ENCODE results near the gene ZNF799.
A peak's percentile ranks its signal among the peaks of the same experiment; 100 is the strongest.
"Not testable (repeated sequence)": the region's sequence is repeated elsewhere in the genome, so short reads cannot be mapped to it uniquely, and the experiment has no call there.

Gene ZNF799

DNA sequence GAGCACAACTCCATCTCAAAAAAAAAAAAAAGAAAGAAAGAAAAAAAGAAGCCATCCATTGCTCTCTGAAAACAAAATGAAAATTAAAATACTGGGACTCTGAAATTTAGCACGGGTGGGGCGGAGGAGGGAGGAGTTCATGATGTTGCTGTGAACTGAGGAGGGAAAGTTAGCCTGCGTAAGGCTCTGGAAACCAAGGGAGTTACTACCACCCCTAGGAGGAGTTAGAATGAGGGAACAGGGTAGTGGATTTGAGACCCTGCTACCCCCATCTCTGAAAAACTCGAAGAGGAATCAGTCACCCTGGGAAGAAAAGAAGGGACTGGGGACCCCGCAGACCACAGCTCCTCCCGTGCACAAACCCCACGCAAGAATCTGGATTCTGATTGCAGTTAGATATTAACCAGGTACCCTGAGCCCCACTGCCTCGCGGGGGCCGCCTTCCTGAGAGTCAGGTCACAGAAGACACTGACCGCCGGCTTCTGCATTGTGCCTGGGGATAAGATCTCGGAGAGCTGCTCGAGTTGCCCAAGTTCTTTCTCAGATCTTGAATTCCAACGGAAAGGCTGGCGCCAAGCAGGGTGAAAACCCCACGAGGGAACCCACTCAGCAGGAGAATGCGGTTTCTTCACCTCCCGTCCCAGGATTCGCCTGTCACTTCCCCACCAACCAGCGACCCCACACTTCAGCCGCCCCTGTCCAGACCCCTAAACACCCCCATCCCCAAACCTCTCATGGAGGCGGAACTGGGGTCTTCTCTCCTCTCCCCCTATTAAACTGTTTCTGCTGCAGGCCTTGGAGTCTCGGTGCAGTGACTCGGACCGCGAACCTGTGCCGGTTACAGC lies 36.5 kb downstream of the ZNF799 start:
- DNase-seq (ENCODE audit: low read depth, low spot score): no peak
- H3K27ac ChIP-seq: peak overlapping the region; percentile 52

DNA sequence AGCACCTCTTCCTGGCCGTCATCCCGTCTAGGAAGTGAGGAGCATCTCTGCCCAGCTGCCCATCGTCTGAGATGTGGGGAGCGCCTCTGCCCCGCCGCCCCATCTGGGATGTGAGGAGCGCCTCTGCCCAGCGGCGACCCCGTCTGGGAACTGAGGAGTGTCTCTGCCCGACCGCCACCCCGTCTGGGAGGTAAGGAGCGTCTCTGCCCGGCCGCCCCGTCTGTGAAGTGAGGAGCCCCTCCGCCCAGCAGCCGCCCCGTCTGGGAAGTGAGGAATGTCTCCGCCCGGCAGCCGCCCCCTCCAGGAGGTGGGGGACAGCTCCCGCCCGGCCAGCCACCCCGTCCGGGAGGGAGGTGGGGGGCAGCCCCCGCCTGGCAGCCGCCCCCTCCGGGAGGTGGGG lies 38.8 kb downstream of the ZNF799 start:
- not testable (repeated sequence) for H3K27ac ChIP-seq; DNase-seq (ENCODE audit: low read depth, low spot score)

DNA sequence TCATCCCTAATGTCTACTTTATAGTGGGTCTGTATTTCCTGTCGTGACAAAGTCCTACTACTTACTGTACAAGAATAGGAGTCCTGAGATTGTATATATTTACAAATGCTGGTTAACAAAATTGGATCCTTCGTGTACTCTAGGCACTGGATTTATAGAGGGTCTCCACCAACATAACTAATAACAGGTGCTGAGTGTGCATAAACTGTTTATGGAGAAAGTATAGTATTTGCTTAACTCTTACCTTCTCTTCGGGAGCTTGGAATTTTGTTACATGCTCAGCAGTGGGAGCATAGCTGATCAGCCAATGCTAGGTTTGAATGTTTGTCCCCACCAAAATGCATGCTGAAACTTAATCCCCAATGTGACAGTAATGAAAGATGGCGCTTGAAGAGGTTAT lies 47.7 kb downstream of the ZNF799 start:
- no peak for DNase-seq (ENCODE audit: low read depth, low spot score)

DNA sequence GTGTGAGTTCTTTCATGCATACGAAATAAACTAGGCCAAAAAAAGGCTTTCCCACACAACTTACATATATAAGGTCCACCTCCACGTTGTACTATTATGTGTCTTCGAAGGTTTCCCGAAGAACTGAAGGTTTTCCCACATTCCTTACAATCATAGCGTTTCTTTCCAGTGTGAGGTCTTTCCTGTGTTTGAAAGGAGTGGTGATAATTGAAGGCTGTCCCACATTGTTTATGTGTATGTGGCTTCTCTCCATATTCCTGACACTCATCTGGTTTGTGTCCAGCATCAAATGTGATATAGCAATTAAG lies 50.2 kb downstream of the ZNF799 start:
- no peak overlapping the region for H3K27ac ChIP-seq
- no peak for DNase-seq (ENCODE audit: low read depth, low spot score)

More for the DNA sequence above, 47.7 kb downstream of the ZNF799 start:
- no peak overlapping the region for H3K27ac ChIP-seq

DNA sequence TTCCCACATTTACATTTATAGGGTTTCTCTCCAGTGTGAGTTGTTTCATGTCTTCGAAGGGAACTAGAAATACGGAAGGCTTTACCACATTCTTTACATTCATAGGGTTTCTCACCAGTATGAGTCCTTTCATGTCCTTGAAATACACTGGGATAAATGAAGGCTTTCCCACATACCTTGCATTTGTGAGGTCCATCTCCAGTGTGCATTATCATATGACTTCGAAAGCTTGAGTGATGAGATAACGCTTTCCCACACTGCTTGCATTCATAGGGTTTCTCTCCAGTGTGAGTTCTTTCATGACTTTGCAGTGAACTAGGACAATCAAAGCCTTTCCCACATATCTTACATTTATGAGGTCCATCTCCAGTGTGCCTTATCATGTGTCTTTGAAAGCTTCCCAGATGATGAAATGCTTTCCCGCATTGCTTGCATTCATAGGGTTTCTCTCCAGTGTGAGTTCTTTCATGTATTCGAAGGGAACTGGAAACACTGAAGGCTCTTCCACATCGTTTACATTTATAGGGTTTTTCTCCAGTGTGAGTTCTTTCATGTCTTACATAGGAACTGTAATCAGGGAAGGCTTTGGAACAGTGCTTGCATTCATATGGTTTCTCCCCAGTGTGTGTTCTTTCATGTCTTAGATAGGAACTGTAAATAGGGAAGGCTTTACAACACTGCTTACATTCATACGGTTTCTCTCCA lies 50.7 kb downstream of the ZNF799 start:
- DNase-seq (ENCODE audit: low read depth, low spot score): no peak
- no peak overlapping the region for H3K27ac ChIP-seq

DNA sequence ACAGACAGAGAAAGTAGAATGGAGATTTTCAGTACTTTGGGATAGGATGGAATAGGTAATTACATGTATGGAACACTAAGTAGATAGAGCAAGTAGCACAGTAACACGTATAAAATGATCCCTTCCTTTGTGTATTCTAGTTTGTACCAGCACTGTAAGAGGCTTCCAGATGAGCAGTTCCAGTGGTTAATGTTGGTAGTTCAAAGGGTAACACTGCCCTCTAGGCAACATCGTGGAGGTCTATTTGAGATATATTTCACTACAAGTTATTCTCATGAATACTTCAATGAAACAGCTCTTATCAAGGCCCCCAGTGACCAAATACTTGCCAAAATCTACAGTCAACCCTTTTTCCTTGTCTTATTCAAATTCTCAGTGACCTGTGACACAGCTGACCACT lies 54.2 kb downstream of the ZNF799 start:
- H3K27ac ChIP-seq: no peak overlapping the region

DNA sequence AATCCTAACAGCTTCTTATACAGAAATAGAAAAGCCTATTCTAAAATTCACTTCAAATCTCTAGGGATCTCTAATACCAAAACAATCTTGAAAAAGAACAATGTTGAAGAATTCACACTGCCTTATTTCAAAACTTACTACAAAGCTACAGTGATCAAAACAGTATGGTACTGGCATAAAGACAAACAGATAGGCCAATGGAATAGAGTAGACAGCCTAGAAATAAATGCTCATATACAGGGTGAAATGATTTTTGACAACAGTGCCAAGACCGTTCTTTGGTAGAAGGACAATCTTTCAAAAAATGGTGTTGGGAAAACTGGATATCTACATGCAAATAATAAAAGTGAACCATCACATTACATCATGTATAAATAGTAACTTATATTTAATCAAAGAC lies 55.9 kb downstream of the ZNF799 start:
- H3K27ac ChIP-seq: no peak overlapping the region
- DNase-seq (ENCODE audit: low read depth, low spot score): no peak

More for the DNA sequence above, 54.2 kb downstream of the ZNF799 start:
- DNase-seq (ENCODE audit: low read depth, low spot score): no peak
